ENCODE results near the gene ARID1B.

DNA sequence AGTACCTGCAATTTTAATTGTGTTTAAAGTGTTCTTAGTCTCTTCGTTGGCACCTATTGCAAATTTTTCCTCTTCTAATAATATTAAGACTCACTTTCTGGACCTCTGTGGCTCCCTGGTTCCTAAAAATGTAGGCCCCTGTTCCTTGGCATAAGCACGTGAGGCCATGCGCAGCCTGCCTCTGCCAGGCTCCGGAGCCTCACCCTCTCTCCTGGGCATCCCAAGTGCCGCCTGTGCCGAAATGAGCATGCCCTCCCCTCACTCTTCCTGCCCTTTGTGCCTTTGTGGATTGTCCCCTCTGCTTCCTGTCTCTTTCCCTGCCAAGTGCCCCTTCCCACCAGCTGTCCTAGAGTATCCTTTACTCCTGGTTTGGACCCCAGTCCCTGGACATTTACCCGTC is 300.1 kb downstream of the ARID1B start:
- TF ChIP-seq CTCF (conservative IDR thresholded peaks at IDR 0.05) (no peak), ZFX (IDR thresholded peaks at IDR 0.05) (no peak)
